ENCODE measurements around the gene POLR2F.

DNA sequence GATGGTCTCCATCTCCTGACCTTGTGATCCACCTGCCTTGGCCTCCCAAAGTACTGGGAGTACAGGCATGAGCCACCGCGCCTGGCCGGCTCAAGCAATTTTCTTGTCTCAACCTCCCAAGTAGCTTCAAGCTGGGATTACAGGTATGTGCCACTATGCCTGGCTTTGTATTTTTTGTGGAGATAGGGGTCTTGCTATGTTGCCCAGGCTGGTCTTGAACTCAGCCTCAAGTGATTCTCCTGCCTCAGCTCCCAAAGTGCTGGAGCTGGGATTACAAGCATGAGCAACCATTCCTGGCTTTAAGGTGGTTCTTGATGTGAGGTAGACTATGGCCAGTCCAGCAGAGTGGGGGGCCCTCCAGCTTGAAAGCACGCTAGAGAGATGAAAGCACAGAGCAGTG is 7.6 kb downstream of the POLR2F start:
- TF ChIP-seq, protein P1, sequence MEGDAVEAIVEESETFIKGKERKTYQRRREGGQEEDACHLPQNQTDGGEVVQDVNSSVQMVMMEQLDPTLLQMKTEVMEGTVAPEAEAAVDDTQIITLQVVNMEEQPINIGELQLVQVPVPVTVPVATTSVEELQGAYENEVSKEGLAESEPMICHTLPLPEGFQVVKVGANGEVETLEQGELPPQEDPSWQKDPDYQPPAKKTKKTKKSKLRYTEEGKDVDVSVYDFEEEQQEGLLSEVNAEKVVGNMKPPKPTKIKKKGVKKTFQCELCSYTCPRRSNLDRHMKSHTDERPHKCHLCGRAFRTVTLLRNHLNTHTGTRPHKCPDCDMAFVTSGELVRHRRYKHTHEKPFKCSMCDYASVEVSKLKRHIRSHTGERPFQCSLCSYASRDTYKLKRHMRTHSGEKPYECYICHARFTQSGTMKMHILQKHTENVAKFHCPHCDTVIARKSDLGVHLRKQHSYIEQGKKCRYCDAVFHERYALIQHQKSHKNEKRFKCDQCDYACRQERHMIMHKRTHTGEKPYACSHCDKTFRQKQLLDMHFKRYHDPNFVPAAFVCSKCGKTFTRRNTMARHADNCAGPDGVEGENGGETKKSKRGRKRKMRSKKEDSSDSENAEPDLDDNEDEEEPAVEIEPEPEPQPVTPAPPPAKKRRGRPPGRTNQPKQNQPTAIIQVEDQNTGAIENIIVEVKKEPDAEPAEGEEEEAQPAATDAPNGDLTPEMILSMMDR (conservative IDR thresholded peaks at IDR 0.05 in 1 of 2, IDR thresholded peaks at IDR 0.05 in 1 of 2; ENCODE audit: extremely low read depth in 1 of 2, insufficient read depth in 1 of 2, low read depth in 1 of 2, low read length in 2 of 2), result no peak
- no peak for TF ChIP-seq EZH2 (IDR thresholded peaks at IDR 0.05; ENCODE audit: borderline replicate concordance, low read length)
